OCI-LY7 (cell line): ENCODE measurements around the gene DMD. TPM values are rescaled to one million over a fixed set of nuclear protein-coding genes. Genes with fewer than 3 reads are reported as not detected.

Experiments
- BruUV-seq: library from RNA; stranded (reverse); fragments of 400-500 nt; replicated peaks from 2 replicates; lab custom pipeline; 2021; lab: Mats Ljungman, UMichigan
- CTCF ChIA-PET: fragments of 300-600 bp; sonication (Branson Sonifier 250); formaldehyde crosslinking; loops from one replicate; lab custom pipeline; 2022; ENCODE audit warnings: antibody characterized with exemption; ENCODE audit not compliant: unreplicated experiment; lab: Charles Lee
- POLR2A ChIA-PET: fragments of 300-600 bp; sonication (Branson Sonifier 250); formaldehyde crosslinking; loops from one replicate; lab custom pipeline; 2022; ENCODE audit warnings: antibody characterized with exemption; lab: Charles Lee
- DNase-seq: peaks from one replicate; pipeline ENCODE4 v3.0.0-alpha.2; 2015; ENCODE audit warnings: low spot score
- H2AFZ ChIP-seq: fragments of 200-600 bp; sonication (generic), shearing (Covaris generic); 2 replicates; pipeline ENCODE4 v1.6.1; 2014; ENCODE audit warnings: mild to moderate bottlenecking, antibody characterized with exemption, low read length, moderate library complexity
- H3K27ac ChIP-seq: fragments of 200-600 bp; sonication (generic); 2 replicates; pipeline ENCODE4 v1.5.1; 2014; ENCODE audit warnings: mixed run types, low read depth, mild to moderate bottlenecking, moderate library complexity, low read length, inconsistent platforms; ENCODE audit not compliant: poor library complexity, severe bottlenecking
- H3K36me3 ChIP-seq: fragments of 200-600 bp; sonication (generic); 2 replicates; pipeline ENCODE4 v1.6.1; 2014; ENCODE audit warnings: mild to moderate bottlenecking, antibody characterized with exemption, low read length, moderate library complexity, mixed read lengths; ENCODE audit not compliant: insufficient read depth
- H3K4me1 ChIP-seq: fragments of 200-600 bp; sonication (generic); 2 replicates; pipeline ENCODE4 v1.5.1; 2014; ENCODE audit warnings: mild to moderate bottlenecking, low read length; ENCODE audit not compliant: insufficient read depth, poor library complexity, severe bottlenecking
- H3K4me2 ChIP-seq: fragments of 200-600 bp; sonication (generic); 2 replicates; pipeline ENCODE4 v1.6.1; 2014; ENCODE audit warnings: mild to moderate bottlenecking, low read length
- H3K4me3 ChIP-seq: fragments of 200-600 bp; sonication (generic); 2 replicates; pipeline ENCODE4 v1.5.1; 2014; ENCODE audit warnings: mild to moderate bottlenecking, low read depth, low read length; ENCODE audit not compliant: poor library complexity, severe bottlenecking
- H3K79me2 ChIP-seq: fragments of 200-600 bp; sonication (generic); 2 replicates; pipeline ENCODE4 v1.6.1; 2016; ENCODE audit warnings: low read depth, mild to moderate bottlenecking, low read length, moderate library complexity, mixed read lengths; ENCODE audit not compliant: insufficient read depth
- H3K9me2 ChIP-seq: fragments of 200-600 bp; sonication (generic); 2 replicates; pipeline ENCODE4 v1.6.1; 2016; ENCODE audit warnings: mild to moderate bottlenecking, low read length, mixed read lengths; ENCODE audit not compliant: insufficient read depth
- H3K9me3 ChIP-seq: fragments of 200-600 bp; sonication (generic); 2 replicates; pipeline ENCODE4 v1.6.1; 2014; ENCODE audit warnings: mild to moderate bottlenecking, mixed run types, low read length, mixed read lengths
- H4K20me1 ChIP-seq: fragments of 200-600 bp; sonication (generic); 2 replicates; pipeline ENCODE4 v1.6.1; 2014; ENCODE audit warnings: mild to moderate bottlenecking, antibody characterized with exemption, low read length, moderate library complexity, mixed read lengths; ENCODE audit not compliant: insufficient read depth
- EZH2phosphoT487 ChIP-seq: fragments of 200-600 bp; sonication (generic); IDR thresholded peaks from 2 replicates; pipeline ENCODE4 v1.6.1; 2018; ENCODE audit warnings: low read depth, borderline replicate concordance, mild to moderate bottlenecking, mixed run types, antibody characterized with exemption, low read length, moderate library complexity, mixed read lengths
- intact Hi-C: fragments of 100-400 bp; cut with micrococcal nuclease; formaldehyde crosslinking; loops from one replicate; pipeline ENCODE4 v1.10.0; 2022; ENCODE audit not compliant: unreplicated experiment
- total RNA-seq, 2 experiments: library from RNA; depleted of rRNA in 1 of 2; stranded (reverse); fragments of >200 nt in 1 of 2; shearing (Covaris generic) in 1 of 2; gene quantifications; 2 replicates each; pipeline ENCODE4 v1.2.3, GENCODE V29; 2014 to 2022
- TF ChIP-seq, protein P1 (sequence below): fragments of 200-600 bp; sonication (generic); conservative IDR thresholded peaks from 2 replicates; pipeline ENCODE4 v1.5.1; 2014; ENCODE audit warnings: mild to moderate bottlenecking, antibody characterized with exemption, low read length, moderate library complexity, mixed read lengths

Gene DMD
- total RNA-seq, 2 experiments from 2014 or later, result 20.5 to 61.4 TPM

GRCh38 chrX:31099536-31100090 is 2111.7 kb downstream of the DMD start:
- POLR2A ChIA-PET, result interaction anchor here (0.5 to 1.5 kb wide), 2 partner anchors 10 to 55 kb away, joined by 3 to 5 read pairs; no protein-coding TSS in a partner anchor
- Histone ChIP-seq H3K27ac (no peak overlapping the region), H3K79me2 (no peaks in the 10 kb centered on the region), H3K4me1 (no peaks in the 10 kb centered on the region), H3K9me2 (no peaks in the 10 kb centered on the region), H3K36me3 (no peaks in the 10 kb centered on the region), H2AFZ (no peak overlapping the region), H4K20me1 (no peaks in the 10 kb centered on the region), H3K4me3 (no peak overlapping the region), H3K9me3 (no peaks in the 10 kb centered on the region), H3K4me2 (no peak overlapping the region)
- TF ChIP-seq EZH2phosphoT487, result no peak
- TF ChIP-seq, protein P1, sequence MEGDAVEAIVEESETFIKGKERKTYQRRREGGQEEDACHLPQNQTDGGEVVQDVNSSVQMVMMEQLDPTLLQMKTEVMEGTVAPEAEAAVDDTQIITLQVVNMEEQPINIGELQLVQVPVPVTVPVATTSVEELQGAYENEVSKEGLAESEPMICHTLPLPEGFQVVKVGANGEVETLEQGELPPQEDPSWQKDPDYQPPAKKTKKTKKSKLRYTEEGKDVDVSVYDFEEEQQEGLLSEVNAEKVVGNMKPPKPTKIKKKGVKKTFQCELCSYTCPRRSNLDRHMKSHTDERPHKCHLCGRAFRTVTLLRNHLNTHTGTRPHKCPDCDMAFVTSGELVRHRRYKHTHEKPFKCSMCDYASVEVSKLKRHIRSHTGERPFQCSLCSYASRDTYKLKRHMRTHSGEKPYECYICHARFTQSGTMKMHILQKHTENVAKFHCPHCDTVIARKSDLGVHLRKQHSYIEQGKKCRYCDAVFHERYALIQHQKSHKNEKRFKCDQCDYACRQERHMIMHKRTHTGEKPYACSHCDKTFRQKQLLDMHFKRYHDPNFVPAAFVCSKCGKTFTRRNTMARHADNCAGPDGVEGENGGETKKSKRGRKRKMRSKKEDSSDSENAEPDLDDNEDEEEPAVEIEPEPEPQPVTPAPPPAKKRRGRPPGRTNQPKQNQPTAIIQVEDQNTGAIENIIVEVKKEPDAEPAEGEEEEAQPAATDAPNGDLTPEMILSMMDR, result no peak
- intact Hi-C loops, result no loop called here
- no TSS peak for BruUV-seq
- no peak for DNase-seq
- CTCF ChIA-PET, result no interaction called here

- no peak overlapping the region for H3K4me3 ChIP-seq
- H2AFZ ChIP-seq, result no peak overlapping the region
- TF ChIP-seq, protein P1, result no peak
- no peak for TF ChIP-seq EZH2phosphoT487
- no peak overlapping the region for H3K4me2 ChIP-seq
- H3K9me2 ChIP-seq, result no peaks in the 10 kb centered on the region
- H3K79me2 ChIP-seq, result no peaks in the 10 kb centered on the region
- BruUV-seq, result no TSS peak
- no peak overlapping the region for H3K27ac ChIP-seq
- ChIA-PET POLR2A (no interaction called here), CTCF (no interaction called here)
- H3K4me1 ChIP-seq, result no peaks in the 10 kb centered on the region
- H4K20me1 ChIP-seq, result no peaks in the 10 kb centered on the region
- intact Hi-C loops, result no loop called here
- DNase-seq, result no peak
- no peaks in the 10 kb centered on the region for H3K9me3 ChIP-seq
- no peaks in the 10 kb centered on the region for H3K36me3 ChIP-seq
Measured at GRCh38 chrX:31098079-31098478, 2113.3 kb downstream of the DMD start.

DNA sequence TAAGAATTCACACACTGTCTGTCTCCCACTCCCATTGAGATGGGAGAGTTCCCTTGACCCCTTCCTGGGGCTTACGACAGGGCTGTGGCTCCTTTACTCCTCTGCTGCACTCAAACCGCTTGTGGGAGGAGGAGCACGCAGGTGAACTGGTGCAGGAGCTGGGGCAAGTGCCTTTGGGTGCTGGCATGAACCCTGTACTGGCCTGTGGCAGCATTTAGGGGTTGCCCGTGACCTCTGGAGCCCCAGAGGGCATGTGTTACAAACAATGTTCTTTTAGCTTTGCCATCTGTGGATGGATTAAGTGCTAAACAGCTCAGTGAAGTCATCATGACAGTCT is 2117.7 kb downstream of the DMD start:
- no peak overlapping the region for H3K4me3 ChIP-seq
- no peaks in the 10 kb centered on the region for H3K4me1 ChIP-seq
- DNase-seq, result no peak
- no peak overlapping the region for H3K4me2 ChIP-seq
- H3K36me3 ChIP-seq, result no peaks in the 10 kb centered on the region
- no peak overlapping the region for H2AFZ ChIP-seq
- TF ChIP-seq EZH2phosphoT487, result no peak
- TF ChIP-seq, protein P1, result no peak
- H3K79me2 ChIP-seq, result no peaks in the 10 kb centered on the region
- no peaks in the 10 kb centered on the region for H4K20me1 ChIP-seq
- no peak overlapping the region for H3K27ac ChIP-seq
- intact Hi-C loops, result no loop called here
- no peaks in the 10 kb centered on the region for H3K9me3 ChIP-seq
- no TSS peak for BruUV-seq
- H3K9me2 ChIP-seq, result no peaks in the 10 kb centered on the region
- POLR2A ChIA-PET, result no interaction called here
- CTCF ChIA-PET, result no interaction called here
